ENCODE results near the gene OSTF1.

Gene OSTF1

GRCh38 chr9:75117564-75117963 lies 29.2 kb downstream of the OSTF1 start:
- TF ChIP-seq CTCF (IDR thresholded peaks at IDR 0.05; ENCODE audit: low read depth, low read length, missing control alignments): no peak
- no peak overlapping the region for H3K4me3 ChIP-seq (ENCODE audit: low read depth, low read length)
- DNase-seq (ENCODE audit: low read depth): no peak

GRCh38 chr9:75120686-75121085 lies 32.4 kb downstream of the OSTF1 start:
- TF ChIP-seq CTCF (IDR thresholded peaks at IDR 0.05; ENCODE audit: low read depth, low read length, missing control alignments): no peak
- no peak overlapping the region for H3K4me3 ChIP-seq (ENCODE audit: low read depth, low read length)
- no peak for DNase-seq (ENCODE audit: low read depth)

GRCh38 chr9:75121914-75122558 lies 33.7 kb downstream of the OSTF1 start:
- DNase-seq (ENCODE audit: low read depth): no peak
- H3K4me3 ChIP-seq (ENCODE audit: low read depth, low read length): no peak overlapping the region
- TF ChIP-seq CTCF (IDR thresholded peaks at IDR 0.05; ENCODE audit: low read depth, low read length, missing control alignments): no peak

GRCh38 chr9:75123696-75124095 lies 35.4 kb downstream of the OSTF1 start:
- no peak for DNase-seq (ENCODE audit: low read depth)
- no peak for TF ChIP-seq CTCF (IDR thresholded peaks at IDR 0.05; ENCODE audit: low read depth, low read length, missing control alignments)
- H3K4me3 ChIP-seq (ENCODE audit: low read depth, low read length): no peak overlapping the region

- no peak for DNase-seq (ENCODE audit: low read depth)
- no peak overlapping the region for H3K4me3 ChIP-seq (ENCODE audit: low read depth, low read length)
- TF ChIP-seq CTCF (IDR thresholded peaks at IDR 0.05; ENCODE audit: low read depth, low read length, missing control alignments): no peak
These were observed 40.2 kb downstream of the OSTF1 start for GRCh38 chr9:75128535-75128934.

GRCh38 chr9:75130172-75130571 lies 41.9 kb downstream of the OSTF1 start:
- no peak overlapping the region for H3K4me3 ChIP-seq (ENCODE audit: low read depth, low read length)
- no peak for TF ChIP-seq CTCF (IDR thresholded peaks at IDR 0.05; ENCODE audit: low read depth, low read length, missing control alignments)
- no peak for DNase-seq (ENCODE audit: low read depth)

GRCh38 chr9:75130621-75131230 lies 42.4 kb downstream of the OSTF1 start:
- no peak overlapping the region for H3K4me3 ChIP-seq (ENCODE audit: low read depth, low read length)
- no peak for TF ChIP-seq CTCF (IDR thresholded peaks at IDR 0.05; ENCODE audit: low read depth, low read length, missing control alignments)
- DNase-seq (ENCODE audit: low read depth): no peak
